ENCODE results near the gene NPBWR2.

DNA sequence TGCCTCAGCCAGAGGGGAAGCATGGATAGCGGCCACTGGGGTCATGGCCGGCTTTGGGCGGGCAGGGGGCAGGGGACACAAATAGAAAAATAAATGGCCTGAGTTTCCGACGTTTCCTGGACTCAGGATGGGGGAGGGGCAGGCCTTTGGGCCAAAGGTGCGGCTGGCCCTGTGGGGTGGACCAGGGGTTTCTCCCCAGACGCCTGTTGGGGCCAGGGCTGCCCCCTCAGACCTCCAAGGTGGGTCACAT lies 50.8 kb downstream of the NPBWR2 start:
- TF ChIP-seq, protein P1, sequence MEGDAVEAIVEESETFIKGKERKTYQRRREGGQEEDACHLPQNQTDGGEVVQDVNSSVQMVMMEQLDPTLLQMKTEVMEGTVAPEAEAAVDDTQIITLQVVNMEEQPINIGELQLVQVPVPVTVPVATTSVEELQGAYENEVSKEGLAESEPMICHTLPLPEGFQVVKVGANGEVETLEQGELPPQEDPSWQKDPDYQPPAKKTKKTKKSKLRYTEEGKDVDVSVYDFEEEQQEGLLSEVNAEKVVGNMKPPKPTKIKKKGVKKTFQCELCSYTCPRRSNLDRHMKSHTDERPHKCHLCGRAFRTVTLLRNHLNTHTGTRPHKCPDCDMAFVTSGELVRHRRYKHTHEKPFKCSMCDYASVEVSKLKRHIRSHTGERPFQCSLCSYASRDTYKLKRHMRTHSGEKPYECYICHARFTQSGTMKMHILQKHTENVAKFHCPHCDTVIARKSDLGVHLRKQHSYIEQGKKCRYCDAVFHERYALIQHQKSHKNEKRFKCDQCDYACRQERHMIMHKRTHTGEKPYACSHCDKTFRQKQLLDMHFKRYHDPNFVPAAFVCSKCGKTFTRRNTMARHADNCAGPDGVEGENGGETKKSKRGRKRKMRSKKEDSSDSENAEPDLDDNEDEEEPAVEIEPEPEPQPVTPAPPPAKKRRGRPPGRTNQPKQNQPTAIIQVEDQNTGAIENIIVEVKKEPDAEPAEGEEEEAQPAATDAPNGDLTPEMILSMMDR (IDR thresholded peaks at IDR 0.05 in 2 of 3, conservative IDR thresholded peaks at IDR 0.05 in 1 of 3; ENCODE audit: insufficient read depth in 2 of 3, low read depth in 1 of 3, low read length in 3 of 3), result no peak
- TF ChIP-seq FOXA3 (CRISPR knock-in tag; conservative IDR thresholded peaks at IDR 0.05 in 1 of 2, IDR thresholded peaks at IDR 0.05 in 1 of 2), result no peak
- TF ChIP-seq, protein P2, sequence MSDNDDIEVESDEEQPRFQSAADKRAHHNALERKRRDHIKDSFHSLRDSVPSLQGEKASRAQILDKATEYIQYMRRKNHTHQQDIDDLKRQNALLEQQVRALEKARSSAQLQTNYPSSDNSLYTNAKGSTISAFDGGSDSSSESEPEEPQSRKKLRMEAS (CRISPR knock-in tag; IDR thresholded peaks at IDR 0.05), result no peak
- TF ChIP-seq EP300 (IDR thresholded peaks at IDR 0.05; ENCODE audit: low read length), result no peak
- TF ChIP-seq NFYB (IDR thresholded peaks at IDR 0.05; ENCODE audit: extremely low read depth, insufficient read length), result no peak
- no peak for TF ChIP-seq ZBTB7A (IDR thresholded peaks at IDR 0.05; ENCODE audit: borderline replicate concordance, control insufficient read depth, low read depth, low read length)
- TF ChIP-seq RBBP5 (IDR thresholded peaks at IDR 0.05; ENCODE audit: borderline replicate concordance, insufficient read depth, low read length, poor library complexity, severe bottlenecking), result no peak
- TF ChIP-seq, protein P3, sequence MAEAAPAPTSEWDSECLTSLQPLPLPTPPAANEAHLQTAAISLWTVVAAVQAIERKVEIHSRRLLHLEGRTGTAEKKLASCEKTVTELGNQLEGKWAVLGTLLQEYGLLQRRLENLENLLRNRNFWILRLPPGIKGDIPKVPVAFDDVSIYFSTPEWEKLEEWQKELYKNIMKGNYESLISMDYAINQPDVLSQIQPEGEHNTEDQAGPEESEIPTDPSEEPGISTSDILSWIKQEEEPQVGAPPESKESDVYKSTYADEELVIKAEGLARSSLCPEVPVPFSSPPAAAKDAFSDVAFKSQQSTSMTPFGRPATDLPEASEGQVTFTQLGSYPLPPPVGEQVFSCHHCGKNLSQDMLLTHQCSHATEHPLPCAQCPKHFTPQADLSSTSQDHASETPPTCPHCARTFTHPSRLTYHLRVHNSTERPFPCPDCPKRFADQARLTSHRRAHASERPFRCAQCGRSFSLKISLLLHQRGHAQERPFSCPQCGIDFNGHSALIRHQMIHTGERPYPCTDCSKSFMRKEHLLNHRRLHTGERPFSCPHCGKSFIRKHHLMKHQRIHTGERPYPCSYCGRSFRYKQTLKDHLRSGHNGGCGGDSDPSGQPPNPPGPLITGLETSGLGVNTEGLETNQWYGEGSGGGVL (CRISPR knock-in tag; IDR thresholded peaks at IDR 0.05), result no peak
